H1 (cell line): ENCODE data around the gene EPHA5. TPM values are rescaled to one million over a fixed set of nuclear protein-coding genes. Genes with fewer than 3 reads are reported as not detected.

Source experiments
- CBX8 ChIP-seq: fragments of 300-800, 300-1000 bp; sonication (generic); IDR thresholded peaks from 2 replicates; pipeline ENCODE4 v1.7.1; 2016; ENCODE audit warnings: low read depth, low read length, borderline replicate concordance
- EGR1 ChIP-seq: IDR thresholded peaks from 2 replicates; pipeline ENCODE4 v1.6.1; 2011; ENCODE audit warnings: low read depth, low read length, borderline replicate concordance
- YY1 ChIP-seq: IDR thresholded peaks from 2 replicates; pipeline ENCODE4 v1.6.1; 2011; ENCODE audit warnings: low read depth, mild to moderate bottlenecking, low read length
- polyA plus RNA-seq, 7 experiments: library from polyadenylated mRNA; depleted of rRNA in 3 of 7; stranded (reverse) in 5 of 7; unstranded in 2 of 7; fragments of >200 nt in 5 of 7; fragments of 200-250 nt in 2 of 7; gene quantifications; 1 replicate in 5 of 7; 2 replicates in 1 of 7; 4 replicates in 1 of 7; pipeline versions ENCODE4 v1.2.1 to v1.2.3, GENCODE V29; 2011 to 2013; ENCODE audit warnings: missing spikeins in 2 of 7, mixed read lengths in 2 of 7
- total RNA-seq: library from RNA; stranded (reverse); fragmentation: NEBNext Ultra II Directional; extraction: Animal tissue kit (Norgen Biotek cat#: 25700); gene quantifications from 2 replicates; pipeline ENCODE4 v1.2.1, GENCODE V29; 2021
- TF ChIP-seq, protein P1 (sequence below): IDR thresholded peaks from 2 replicates; pipeline ENCODE4 v1.6.1; 2012; ENCODE audit warnings: low read length, inconsistent platforms

Gene EPHA5
- total and polyA plus RNA-seq, 2 of the 8 experiments (the other 6 are each of a cell fraction or from before 2014, with no cell fraction given), result 0.03 to 0.11 TPM

DNA sequence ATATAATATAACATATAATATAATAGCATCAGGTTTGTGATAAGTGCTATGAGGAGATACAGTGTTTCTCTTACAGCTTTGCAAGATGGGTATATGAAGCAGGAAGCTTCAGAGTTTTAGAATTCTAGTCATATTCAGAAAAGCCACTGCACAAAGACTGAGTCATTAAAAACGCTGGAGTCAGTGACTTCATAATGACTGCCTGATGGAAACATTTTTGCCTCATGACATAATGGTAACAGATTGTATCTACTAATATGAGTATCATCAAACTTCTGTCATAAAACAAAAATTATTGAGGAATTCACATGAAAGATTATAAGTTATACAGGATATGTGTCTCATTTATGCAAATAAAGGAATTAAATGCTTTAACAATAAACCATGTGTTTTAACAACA is 46.8 kb downstream of the EPHA5 start (continued):
- TF ChIP-seq EGR1 (no peak), CBX8 (no peak), YY1 (no peak)
- TF ChIP-seq, protein P1, sequence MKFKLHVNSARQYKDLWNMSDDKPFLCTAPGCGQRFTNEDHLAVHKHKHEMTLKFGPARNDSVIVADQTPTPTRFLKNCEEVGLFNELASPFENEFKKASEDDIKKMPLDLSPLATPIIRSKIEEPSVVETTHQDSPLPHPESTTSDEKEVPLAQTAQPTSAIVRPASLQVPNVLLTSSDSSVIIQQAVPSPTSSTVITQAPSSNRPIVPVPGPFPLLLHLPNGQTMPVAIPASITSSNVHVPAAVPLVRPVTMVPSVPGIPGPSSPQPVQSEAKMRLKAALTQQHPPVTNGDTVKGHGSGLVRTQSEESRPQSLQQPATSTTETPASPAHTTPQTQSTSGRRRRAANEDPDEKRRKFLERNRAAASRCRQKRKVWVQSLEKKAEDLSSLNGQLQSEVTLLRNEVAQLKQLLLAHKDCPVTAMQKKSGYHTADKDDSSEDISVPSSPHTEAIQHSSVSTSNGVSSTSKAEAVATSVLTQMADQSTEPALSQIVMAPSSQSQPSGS, result no peak
